Sigmoid colon (tissue), 7 donors: Measurements from ENCODE around the gene NDUFAF3. TPM values are rescaled to one million over a fixed set of nuclear protein-coding genes. Genes with fewer than 3 reads are reported as not detected.

Experiments used
- DNase-seq: peaks from one replicate; pipeline ENCODE4 v3.0.0-alpha.2; 2019
- H3K27ac ChIP-seq, 4 donors: fragments of 200-600 bp; sonication (generic); one replicate each; pipeline ENCODE4 v1.5.1; 2016 to 2019; ENCODE audit warnings: mild to moderate bottlenecking in 1 of 4
- H3K27me3 ChIP-seq, 3 donors: fragments of 200-600 bp; sonication (generic); one replicate each; pipeline ENCODE4 v1.5.1; 2019; ENCODE audit warnings: mild to moderate bottlenecking in 1 of 3
- H3K36me3 ChIP-seq, 4 donors: fragments of 200-600 bp; sonication (generic); one replicate each; pipeline ENCODE4 v1.5.1; 2016 to 2019
- H3K4me1 ChIP-seq, 4 donors: fragments of 200-600 bp; sonication (generic); one replicate each; pipeline ENCODE4 v1.5.1; 2017 to 2019
- H3K4me3 ChIP-seq, 4 donors: fragments of 200-600 bp; sonication (generic); one replicate each; pipeline ENCODE4 v1.5.1; 2017 to 2019; ENCODE audit warnings: mild to moderate bottlenecking in 2 of 4, moderate library complexity in 1 of 4
- H3K9me3 ChIP-seq, 4 donors: fragments of 200-600 bp in 3 of 4; sonication (generic) in 3 of 4; one replicate each; pipeline versions ENCODE4 v1.5.1 to v1.6.1; 2013 to 2019
- CTCF ChIP-seq, 4 experiments: fragments of 450-650 bp in 3 of 4; fragments of 200-600 bp in 1 of 4; IDR thresholded peaks; one replicate each; pipeline ENCODE4 v1.5.1; 2016 to 2019; ENCODE audit warnings: antibody characterized with exemption in 4 of 4, mild to moderate bottlenecking in 3 of 4, moderate library complexity in 2 of 4
- EP300 ChIP-seq, 4 donors: sonication (generic); formaldehyde crosslinking; IDR thresholded peaks; one replicate each; pipeline ENCODE4 v1.6.1; 2017; ENCODE audit warnings: antibody characterized with exemption in 4 of 4
- POLR2A ChIP-seq, 2 donors: fragments of 450-650 bp; IDR thresholded peaks; one replicate each; pipeline ENCODE4 v1.6.1; 2016; ENCODE audit warnings: antibody characterized with exemption in 2 of 2, mild to moderate bottlenecking in 2 of 2, moderate library complexity in 2 of 2
- POLR2AphosphoS5 ChIP-seq, 4 donors: sonication (generic); formaldehyde crosslinking; IDR thresholded peaks; one replicate each; pipeline ENCODE4 v1.6.1; 2017; ENCODE audit warnings: antibody characterized with exemption in 4 of 4
- WGBS, 2 donors: extraction: QIAGEN DNeasy Blood & Tissue Kit; methylation state at CpG; one replicate each; pipeline ENCODE4 v1.1.7; 2013; 5-methylcytosine and 5-hydroxymethylcytosine counted together
- intact Hi-C: fragments of 100-400 bp; cut with DNase I; formaldehyde crosslinking; loops from one replicate; pipeline ENCODE4 v1.15.1; 2023
- polyA plus RNA-seq, 3 donors: library from polyadenylated mRNA; stranded (reverse); fragments of 200-250 nt; gene quantifications; one replicate each; pipeline ENCODE4 v1.2.3, GENCODE V29; 2013
- total RNA-seq, 4 donors: library from RNA; depleted of rRNA; stranded (reverse); fragments of >200 nt; gene quantifications; one replicate each; pipeline ENCODE4 v1.1.0, GENCODE V29; 2016
- donor health status: healthy with polysubstance abuse.
- donor health status: Bipolar disorder and iron deficiency.
- donor health status: healthy.

The NDUFAF3 gene
- total and polyA plus RNA-seq, 7 donors: 62.8 to 116 (median 83.1) TPM

GRCh38 chr3:48997714-48998637 is 23.9 kb upstream of the NDUFAF3 start:
- DNase-seq: no peak
- Histone ChIP-seq H3K4me3 (no peak overlapping the region), H3K27ac (no peak overlapping the region), H3K27me3 (no peaks in the 10 kb centered on the region), H3K36me3 (peaks cover 0 to 19% (median 5%) of the 10 kb centered on the region in 4 donors), H3K4me1 (no peaks in the 10 kb centered on the region), H3K9me3 (no peaks in the 10 kb centered on the region)
- WGBS, 2 donors: 88 to 89% methylated on average over 20 of the region's 20 CpGs
- TF ChIP-seq CTCF (IDR thresholded peaks at IDR 0.05) (no peak), EP300 (IDR thresholded peaks at IDR 0.05) (no peak), POLR2AphosphoS5 (IDR thresholded peaks at IDR 0.05) (no peak), POLR2A (IDR thresholded peaks at IDR 0.05) (no peak)
- intact Hi-C loops: no loop called here

- Histone ChIP-seq H3K36me3 (peaks cover 0 to 19% (median 4%) of the 10 kb centered on the region in 4 donors), H3K4me1 (no peaks in the 10 kb centered on the region), H3K9me3 (no peaks in the 10 kb centered on the region), H3K27me3 (no peaks in the 10 kb centered on the region), H3K4me3 (no peak overlapping the region), H3K27ac (no peak overlapping the region)
- WGBS, 2 donors: 88 to 90% methylated on average over 8 of the region's 8 CpGs
- no peak for TF ChIP-seq EP300 (IDR thresholded peaks at IDR 0.05)
- no peak for TF ChIP-seq POLR2A (IDR thresholded peaks at IDR 0.05)
- TF ChIP-seq CTCF (IDR thresholded peaks at IDR 0.05): no peak
- no peak for DNase-seq
- intact Hi-C loops: no loop called here
Measured at GRCh38 chr3:48999085-48999858, 22.6 kb upstream of the NDUFAF3 start.

- Histone ChIP-seq H3K27ac (no peak overlapping the region), H3K9me3 (no peaks in the 10 kb centered on the region), H3K4me3 (no peak overlapping the region), H3K36me3 (peaks cover 0 to 17% (median 3%) of the 10 kb centered on the region in 4 donors), H3K27me3 (no peaks in the 10 kb centered on the region), H3K4me1 (peaks cover 0 to 3% (median 1%) of the 10 kb centered on the region in 4 donors)
- intact Hi-C loops: no loop called here
- WGBS, 2 donors: 92 to 95% methylated on average over 6 of the region's 6 CpGs
- TF ChIP-seq POLR2AphosphoS5 (IDR thresholded peaks at IDR 0.05) (no peak), CTCF (IDR thresholded peaks at IDR 0.05) (no peak), POLR2A (IDR thresholded peaks at IDR 0.05) (no peak), EP300 (IDR thresholded peaks at IDR 0.05) (no peak)
- no peak for DNase-seq
Measured at GRCh38 chr3:49001155-49001554, 20.8 kb upstream of the NDUFAF3 start.

GRCh38 chr3:49004352-49005302 is 17.3 kb upstream of the NDUFAF3 start:
- intact Hi-C loops: no loop called here
- Histone ChIP-seq H3K27me3 (no peaks in the 10 kb centered on the region), H3K4me3 (no peak overlapping the region), H3K27ac (no peak overlapping the region), H3K36me3 (peaks cover 0 to 3% (median 0%) of the 10 kb centered on the region in 4 donors), H3K4me1 (peaks cover 0 to 27% (median 18%) of the 10 kb centered on the region in 4 donors), H3K9me3 (no peaks in the 10 kb centered on the region)
- DNase-seq: peak; percentile 76
- 73 to 87% methylated on average over 16 of the region's 16 CpGs for WGBS, 2 donors
- TF ChIP-seq EP300 (IDR thresholded peaks at IDR 0.05) (no peak), POLR2AphosphoS5 (IDR thresholded peaks at IDR 0.05) (no peak), CTCF (IDR thresholded peaks at IDR 0.05) (no peak), POLR2A (IDR thresholded peaks at IDR 0.05) (no peak)
